GM10248 (cell line): ENCODE data around the gene HINT1.
"Not testable (repeated sequence)": the region's sequence is repeated elsewhere in the genome, so short reads cannot be mapped to it uniquely, and the experiment has no call there.

ENCODE experiments used
- CTCF ChIA-PET: fragments of 300-600 bp; sonication (Branson Sonifier 250); formaldehyde crosslinking; extraction: SDS; loops from one replicate; lab custom pipeline; 2021; ENCODE audit warnings: antibody characterized with exemption; lab: Yijun Ruan, JAX
- POLR2A ChIA-PET: fragments of 350-650 bp; sonication (Branson Sonifier 250); formaldehyde crosslinking; extraction: SDS; loops from one replicate; lab custom pipeline; 2020; ENCODE audit warnings: antibody characterized with exemption; lab: Yijun Ruan, JAX
- DNase-seq: peaks from one replicate; pipeline ENCODE4 v3.0.0; 2012; ENCODE audit errors: extremely low spot score
- TF ChIP-seq, protein P1 (sequence below): IDR thresholded peaks from 2 replicates; pipeline ENCODE4 v1.5.1; 2012; ENCODE audit warnings: mild to moderate bottlenecking, low read depth; ENCODE audit errors: extremely low read depth, missing control alignments, control extremely low read depth

Gene HINT1

DNA sequence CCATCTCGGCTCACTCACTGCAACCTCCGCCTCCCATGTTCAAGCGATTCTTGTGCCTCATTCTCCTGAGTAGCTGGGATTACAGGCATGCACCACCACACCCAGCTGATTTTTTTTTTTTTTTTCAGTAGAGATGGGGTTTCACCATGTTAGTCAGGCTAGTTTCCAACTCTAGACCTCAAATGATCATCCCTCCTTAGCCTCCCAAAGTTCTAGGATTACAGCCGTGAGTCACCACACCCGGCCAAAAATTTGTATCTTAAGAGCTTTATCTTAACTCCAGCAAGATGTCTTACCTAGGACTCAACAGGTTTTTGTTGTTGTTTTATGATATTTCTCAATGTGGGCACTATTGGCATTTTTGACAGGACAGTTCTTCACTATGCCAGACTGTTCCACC lies 33.6 kb upstream of the HINT1 start:
- ChIA-PET CTCF (interaction anchor here (1.3 kb wide), 1 partner anchor 33 kb away, joined by 3 read pairs; the partner anchor contains the start of gene HINT1), POLR2A (interaction anchor here (0.6 kb wide), 1 partner anchor 102 kb away, joined by 5 read pairs; no protein-coding TSS in a partner anchor)
- TF ChIP-seq, protein P1, sequence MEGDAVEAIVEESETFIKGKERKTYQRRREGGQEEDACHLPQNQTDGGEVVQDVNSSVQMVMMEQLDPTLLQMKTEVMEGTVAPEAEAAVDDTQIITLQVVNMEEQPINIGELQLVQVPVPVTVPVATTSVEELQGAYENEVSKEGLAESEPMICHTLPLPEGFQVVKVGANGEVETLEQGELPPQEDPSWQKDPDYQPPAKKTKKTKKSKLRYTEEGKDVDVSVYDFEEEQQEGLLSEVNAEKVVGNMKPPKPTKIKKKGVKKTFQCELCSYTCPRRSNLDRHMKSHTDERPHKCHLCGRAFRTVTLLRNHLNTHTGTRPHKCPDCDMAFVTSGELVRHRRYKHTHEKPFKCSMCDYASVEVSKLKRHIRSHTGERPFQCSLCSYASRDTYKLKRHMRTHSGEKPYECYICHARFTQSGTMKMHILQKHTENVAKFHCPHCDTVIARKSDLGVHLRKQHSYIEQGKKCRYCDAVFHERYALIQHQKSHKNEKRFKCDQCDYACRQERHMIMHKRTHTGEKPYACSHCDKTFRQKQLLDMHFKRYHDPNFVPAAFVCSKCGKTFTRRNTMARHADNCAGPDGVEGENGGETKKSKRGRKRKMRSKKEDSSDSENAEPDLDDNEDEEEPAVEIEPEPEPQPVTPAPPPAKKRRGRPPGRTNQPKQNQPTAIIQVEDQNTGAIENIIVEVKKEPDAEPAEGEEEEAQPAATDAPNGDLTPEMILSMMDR, result no peak
- no peak for DNase-seq

DNA sequence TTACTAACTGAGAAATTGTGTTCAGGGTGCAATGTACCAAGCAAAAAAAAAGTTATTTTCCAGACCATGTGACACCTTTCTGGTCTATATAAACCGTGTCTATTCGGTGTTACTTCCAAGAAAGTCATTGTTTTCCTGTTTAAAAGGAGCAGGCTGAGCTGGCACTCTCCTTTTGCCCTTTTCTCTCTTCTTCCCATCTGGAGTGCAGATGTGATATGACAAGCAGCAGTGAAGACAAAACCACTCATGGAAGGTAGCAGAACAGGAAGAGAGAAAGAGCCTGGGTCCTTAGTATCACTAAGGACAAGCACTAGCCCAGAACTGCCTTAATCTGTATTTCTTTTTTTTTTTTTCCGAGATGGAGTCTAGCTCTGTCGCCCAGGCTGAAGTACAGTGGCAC lies 31.3 kb upstream of the HINT1 start:
- no peak for DNase-seq
- POLR2A ChIA-PET, result interaction anchor here (0.7 kb wide), 1 partner anchor 186 kb away, joined by 10 read pairs; no protein-coding TSS in a partner anchor
- CTCF ChIA-PET, result interaction anchor here (0.8 to 1.0 kb wide), 2 partner anchors 11 to 18 kb away, joined by 3 read pairs; no protein-coding TSS in a partner anchor
- TF ChIP-seq, protein P1, result no peak

DNA sequence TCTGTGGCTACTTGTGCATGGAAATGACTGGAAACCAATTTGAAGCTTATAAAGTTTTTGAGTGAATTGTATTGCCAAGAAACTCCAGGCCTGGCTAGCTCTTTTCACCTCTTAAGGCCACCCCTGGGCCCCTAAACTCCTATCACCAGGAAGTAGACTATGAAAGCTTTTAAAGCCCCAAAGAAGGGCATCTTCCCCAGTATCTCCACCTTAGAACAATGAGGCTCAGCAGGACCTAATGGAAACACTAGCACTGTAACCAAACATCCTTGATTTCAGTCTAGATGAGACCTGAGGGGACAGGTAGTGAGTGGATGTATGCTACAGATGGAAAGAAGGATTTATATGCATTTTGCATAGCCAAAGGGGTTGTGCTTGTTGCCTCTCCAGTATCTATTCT lies 30.6 kb upstream of the HINT1 start:
- ChIA-PET CTCF (interaction anchor here (1.0 to 1.7 kb wide), 5 partner anchors 9 to 96 kb away, joined by 3 to 6 read pairs (median 5); no protein-coding TSS in a partner anchor), POLR2A (interaction anchor here (0.6 to 0.7 kb wide), 2 partner anchors 80 to 187 kb away, joined by 4 to 10 read pairs; no protein-coding TSS in a partner anchor)
- TF ChIP-seq, protein P1, result no peak
- DNase-seq, result no peak

- TF ChIP-seq, protein P1, result no peak
- ChIA-PET POLR2A (no interaction called here), CTCF (interaction anchor here (1.0 to 1.7 kb wide), 5 partner anchors 9 to 97 kb away, joined by 3 to 6 read pairs (median 5); no protein-coding TSS in a partner anchor)
- DNase-seq, result no peak
These were observed 29.7 kb upstream of the HINT1 start for GRCh38 chr5:131194725-131195124.

DNA sequence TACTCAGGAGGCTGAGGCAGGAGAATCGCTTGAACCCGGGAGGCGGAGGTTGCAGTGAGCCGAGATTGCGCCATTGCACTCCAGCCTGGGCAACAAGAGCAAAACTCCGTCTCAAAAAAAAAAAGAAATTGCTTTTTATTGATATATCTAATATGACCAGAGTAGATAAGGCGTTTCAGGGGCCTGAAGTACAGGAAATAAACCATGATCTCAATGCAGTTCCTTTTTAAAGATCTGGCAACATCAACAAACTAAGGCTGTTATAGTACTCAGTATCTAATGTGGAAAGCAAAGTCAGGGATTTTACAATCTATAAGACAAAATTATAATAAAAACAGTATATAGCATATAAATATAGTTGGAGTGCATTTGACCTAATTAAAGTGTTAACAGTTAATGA lies 28.8 kb upstream of the HINT1 start:
- CTCF ChIA-PET, result interaction anchor here (1.0 to 1.3 kb wide), 2 partner anchors 8 to 18 kb away, joined by 3 read pairs; no protein-coding TSS in a partner anchor
- POLR2A ChIA-PET, DNase-seq: not testable (repeated sequence)

DNA sequence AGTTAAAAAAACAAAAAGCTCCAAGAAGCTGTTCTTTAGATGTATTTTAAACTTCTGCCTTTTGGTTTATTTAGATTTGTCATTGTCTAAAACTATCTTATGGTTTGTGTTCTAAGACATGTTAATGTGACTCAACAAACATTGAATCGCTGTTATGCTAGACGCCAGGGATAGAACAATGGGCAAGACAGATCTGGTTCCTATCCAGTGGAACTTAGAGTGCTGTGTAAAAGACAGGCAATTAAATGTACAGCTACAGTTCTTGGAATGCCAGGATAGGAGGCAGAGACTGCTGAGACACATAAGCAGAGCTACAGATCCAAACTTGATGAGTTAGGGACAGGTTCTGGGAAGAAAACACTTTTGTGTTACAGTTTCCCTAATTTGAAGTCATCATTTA lies 28.1 kb upstream of the HINT1 start:
- CTCF ChIA-PET, result interaction anchor here (0.9 to 1.3 kb wide), 2 partner anchors 12 to 19 kb away, joined by 3 read pairs; no protein-coding TSS in a partner anchor
- POLR2A ChIA-PET, result no interaction called here

More for the DNA sequence above, 28.1 kb upstream of the HINT1 start:
- TF ChIP-seq, protein P1, result no peak
- no peak for DNase-seq
